Fibroblast of gingiva (primary cell): ENCODE data around the gene CBX1.
A peak's percentile ranks its signal among the peaks of the same experiment; 100 is the strongest.

ENCODE experiments used
- DNase-seq: peaks from one replicate; pipeline ENCODE4 v3.0.0-alpha.2; 2011; ENCODE audit warnings: low read depth

Gene CBX1

GRCh38 chr17:48025904-48026501 is 75.3 kb downstream of the CBX1 start:
- no peak for DNase-seq

GRCh38 chr17:48025040-48025903 is 76.0 kb downstream of the CBX1 start:
- peak; percentile 94 for DNase-seq

- peak; percentile 60 for DNase-seq
These were observed 76.9 kb downstream of the CBX1 start for GRCh38 chr17:48024149-48025039.

- peak; percentile 82 for DNase-seq
These were observed 77.7 kb downstream of the CBX1 start for GRCh38 chr17:48023400-48024148.

- DNase-seq, result no peak
These were observed 78.4 kb downstream of the CBX1 start for GRCh38 chr17:48022901-48023300.

GRCh38 chr17:48021934-48022333 is 79.3 kb downstream of the CBX1 start:
- no peak for DNase-seq
